ENCODE data around the gene PPFIA1. TPM values are rescaled to one million over a fixed set of nuclear protein-coding genes. Genes with fewer than 3 reads are reported as not detected.

PPFIA1 gene
- total RNA-seq, 4 donors from 2014 or later = 34.9 to 141 (median 69.7) TPM

- no peak overlapping the region for H3K4me3 ChIP-seq
- 95% methylated on average over 8 of the region's 8 CpGs for WGBS
- peaks cover 62% of the 10 kb centered on the region for H3K36me3 ChIP-seq
- TF ChIP-seq EP300 (IDR thresholded peaks at IDR 0.05) (no peak), POLR2A (IDR thresholded peaks at IDR 0.05) (no peak), POLR2AphosphoS5 (IDR thresholded peaks at IDR 0.05) (no peak)
- TF ChIP-seq, protein P1, sequence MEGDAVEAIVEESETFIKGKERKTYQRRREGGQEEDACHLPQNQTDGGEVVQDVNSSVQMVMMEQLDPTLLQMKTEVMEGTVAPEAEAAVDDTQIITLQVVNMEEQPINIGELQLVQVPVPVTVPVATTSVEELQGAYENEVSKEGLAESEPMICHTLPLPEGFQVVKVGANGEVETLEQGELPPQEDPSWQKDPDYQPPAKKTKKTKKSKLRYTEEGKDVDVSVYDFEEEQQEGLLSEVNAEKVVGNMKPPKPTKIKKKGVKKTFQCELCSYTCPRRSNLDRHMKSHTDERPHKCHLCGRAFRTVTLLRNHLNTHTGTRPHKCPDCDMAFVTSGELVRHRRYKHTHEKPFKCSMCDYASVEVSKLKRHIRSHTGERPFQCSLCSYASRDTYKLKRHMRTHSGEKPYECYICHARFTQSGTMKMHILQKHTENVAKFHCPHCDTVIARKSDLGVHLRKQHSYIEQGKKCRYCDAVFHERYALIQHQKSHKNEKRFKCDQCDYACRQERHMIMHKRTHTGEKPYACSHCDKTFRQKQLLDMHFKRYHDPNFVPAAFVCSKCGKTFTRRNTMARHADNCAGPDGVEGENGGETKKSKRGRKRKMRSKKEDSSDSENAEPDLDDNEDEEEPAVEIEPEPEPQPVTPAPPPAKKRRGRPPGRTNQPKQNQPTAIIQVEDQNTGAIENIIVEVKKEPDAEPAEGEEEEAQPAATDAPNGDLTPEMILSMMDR (IDR thresholded peaks at IDR 0.05) = no peak
- DNase-seq (ENCODE audit: low spot score in 2 of 2) = no peak
- H3K9me3 ChIP-seq = no peaks in the 10 kb centered on the region
- no peak overlapping the region for H3K27ac ChIP-seq
- no peaks in the 10 kb centered on the region for H3K4me1 ChIP-seq
- H3K27me3 ChIP-seq = no peaks in the 10 kb centered on the region
Observed at GRCh38 chr11:70372076-70372475, 101.6 kb downstream of the PPFIA1 start.

GRCh38 chr11:70376621-70377020 is 106.1 kb downstream of the PPFIA1 start:
- H3K4me1 ChIP-seq = no peaks in the 10 kb centered on the region
- H3K27ac ChIP-seq = no peak overlapping the region
- WGBS = 97% methylated on average over 12 of the region's 12 CpGs
- H3K4me3 ChIP-seq = no peak overlapping the region
- no peak for DNase-seq (ENCODE audit: low spot score in 2 of 2)
- TF ChIP-seq POLR2AphosphoS5 (IDR thresholded peaks at IDR 0.05) (no peak), EP300 (IDR thresholded peaks at IDR 0.05) (no peak), POLR2A (IDR thresholded peaks at IDR 0.05) (no peak)
- TF ChIP-seq, protein P1 (IDR thresholded peaks at IDR 0.05) = no peak
- H3K9me3 ChIP-seq = no peaks in the 10 kb centered on the region
- H3K27me3 ChIP-seq = no peaks in the 10 kb centered on the region
- peaks cover 83% of the 10 kb centered on the region for H3K36me3 ChIP-seq

GRCh38 chr11:70377645-70378044 is 107.2 kb downstream of the PPFIA1 start:
- WGBS = 95% methylated on average over 8 of the region's 8 CpGs
- DNase-seq (ENCODE audit: low spot score in 2 of 2) = no peak
- no peak overlapping the region for H3K27ac ChIP-seq
- H3K4me3 ChIP-seq = no peak overlapping the region
- no peaks in the 10 kb centered on the region for H3K27me3 ChIP-seq
- no peaks in the 10 kb centered on the region for H3K9me3 ChIP-seq
- TF ChIP-seq, protein P1 (IDR thresholded peaks at IDR 0.05) = no peak
- TF ChIP-seq POLR2A (IDR thresholded peaks at IDR 0.05) = no peak
- TF ChIP-seq POLR2AphosphoS5 (IDR thresholded peaks at IDR 0.05) = no peak
- no peak for TF ChIP-seq EP300 (IDR thresholded peaks at IDR 0.05)
- peaks cover 83% of the 10 kb centered on the region for H3K36me3 ChIP-seq
- H3K4me1 ChIP-seq = no peaks in the 10 kb centered on the region

DNA sequence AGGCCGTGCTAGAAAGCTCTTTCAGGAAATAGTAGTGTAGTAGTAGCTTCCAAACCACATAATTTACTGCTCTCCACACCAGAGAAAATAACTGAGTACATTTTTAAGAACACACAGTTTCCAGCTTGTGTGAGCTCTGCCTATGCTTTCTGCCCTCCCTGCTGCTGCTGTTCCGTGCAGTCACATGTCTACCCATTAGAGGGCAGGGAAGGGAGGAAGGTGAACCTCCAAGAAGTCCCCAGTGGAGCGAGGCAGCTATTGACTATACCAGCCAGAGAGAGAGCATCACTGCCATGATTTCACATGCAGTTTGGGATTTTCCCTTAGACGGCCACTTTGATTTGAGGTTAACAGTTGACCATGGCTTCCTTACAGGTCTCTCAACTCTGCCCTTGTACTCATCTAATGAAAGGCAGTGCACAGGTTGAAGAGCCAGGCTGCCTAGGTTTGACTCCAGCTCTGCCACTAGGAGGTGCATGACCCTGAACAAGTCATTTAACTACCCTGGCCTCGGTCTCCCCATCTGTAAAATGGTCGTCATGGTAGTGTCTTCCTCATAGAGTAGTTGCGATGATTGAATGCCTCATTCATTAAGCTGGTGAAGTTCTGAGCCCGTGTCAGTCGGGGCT is 108.1 kb downstream of the PPFIA1 start:
- H3K4me1 ChIP-seq = no peaks in the 10 kb centered on the region
- no peak overlapping the region for H3K4me3 ChIP-seq
- H3K27me3 ChIP-seq = no peaks in the 10 kb centered on the region
- WGBS = 92% methylated on average over 9 of the region's 9 CpGs
- no peak overlapping the region for H3K27ac ChIP-seq
- no peak for DNase-seq (ENCODE audit: low spot score in 2 of 2)
- TF ChIP-seq, protein P1 (IDR thresholded peaks at IDR 0.05) = no peak
- no peak for TF ChIP-seq POLR2A (IDR thresholded peaks at IDR 0.05)
- H3K36me3 ChIP-seq = peaks cover 75% of the 10 kb centered on the region
- H3K9me3 ChIP-seq = no peaks in the 10 kb centered on the region

- TF ChIP-seq, protein P1 (IDR thresholded peaks at IDR 0.05) = no peak
- TF ChIP-seq POLR2A (IDR thresholded peaks at IDR 0.05) = no peak
- peak in 1 of 2 donors; percentile 40 for DNase-seq (ENCODE audit: low spot score in 2 of 2)
- no peaks in the 10 kb centered on the region for H3K4me1 ChIP-seq
- no peaks in the 10 kb centered on the region for H3K9me3 ChIP-seq
- peaks cover 63% of the 10 kb centered on the region for H3K36me3 ChIP-seq
- H3K27me3 ChIP-seq = no peaks in the 10 kb centered on the region
- 92% methylated on average over 8 of the region's 8 CpGs for WGBS
- no peak overlapping the region for H3K4me3 ChIP-seq
- H3K27ac ChIP-seq = no peak overlapping the region
Observed at GRCh38 chr11:70381350-70381749, 110.9 kb downstream of the PPFIA1 start.
